GM18517 (cell line): Measurements from ENCODE around the gene CCL3.
A peak's percentile ranks its signal among the peaks of the same experiment; 100 is the strongest.
"Not testable (repeated sequence)": the region's sequence is repeated elsewhere in the genome, so short reads cannot be mapped to it uniquely, and the experiment has no call there.

ENCODE experiments used
- ATAC-seq: cut with Tn5 transposase; IDR thresholded peaks from one replicate; pipeline ENCODE4 v1.9.1; 2021; ENCODE audit warnings: mild to moderate bottlenecking, moderate library complexity; ENCODE audit not compliant: unreplicated experiment

CCL3 gene

DNA sequence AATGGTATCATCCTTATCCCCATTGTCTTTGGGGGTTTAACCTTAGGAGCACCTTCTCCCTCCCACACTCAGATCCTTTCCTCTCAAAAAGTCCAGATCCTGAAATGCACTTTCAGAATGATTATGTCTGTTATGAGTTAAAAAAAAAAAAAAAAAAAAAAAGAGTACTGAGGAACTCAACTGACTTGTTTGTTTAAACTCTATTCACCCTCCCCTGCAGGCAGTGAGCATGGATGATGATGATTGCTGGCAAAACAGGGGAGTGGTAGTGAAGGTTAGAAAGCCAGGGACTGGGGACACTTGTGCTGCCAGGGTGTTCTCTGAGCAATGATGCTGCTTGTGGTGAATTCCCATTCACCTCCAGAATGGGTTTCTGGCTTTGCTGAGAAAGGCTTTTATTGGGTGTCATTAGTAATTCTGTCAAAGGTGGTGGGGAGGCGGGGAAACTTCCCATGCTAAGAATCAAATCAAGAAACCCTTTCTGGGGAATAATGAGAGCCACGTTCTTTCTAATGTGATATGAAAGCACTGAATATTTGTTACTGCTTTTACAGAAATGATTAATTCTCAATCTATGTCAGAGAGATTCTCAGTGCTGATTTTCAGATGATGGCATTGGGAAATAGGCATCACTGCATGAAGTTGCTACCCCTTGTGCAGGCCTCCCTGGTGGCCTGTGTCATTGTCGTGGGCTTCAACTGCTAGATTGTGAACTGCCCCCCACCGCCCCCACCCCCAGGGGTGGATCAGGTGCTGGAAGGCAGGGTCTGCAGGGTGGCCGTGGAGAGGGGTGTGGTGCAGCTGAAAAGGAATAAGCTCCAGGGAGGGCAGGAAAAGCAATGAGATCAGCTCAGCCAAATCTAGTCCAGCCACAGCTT lies 27.8 kb upstream of the CCL3 start:
- no peak for ATAC-seq

DNA sequence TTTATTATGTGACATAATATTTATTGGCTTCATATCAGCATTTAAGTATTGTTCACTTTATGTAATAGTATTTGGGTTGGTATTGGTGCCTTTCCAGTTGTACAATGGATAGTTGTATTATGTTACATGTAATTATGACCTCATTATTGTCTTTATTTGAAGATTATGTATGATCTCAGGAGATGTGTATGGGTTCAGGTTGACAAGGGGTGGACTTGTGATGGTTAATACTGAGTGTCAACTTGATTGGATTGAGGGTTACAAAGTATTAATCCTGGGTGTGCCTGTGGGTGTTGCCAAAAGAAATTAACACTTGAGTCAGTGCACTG lies 25.7 kb upstream of the CCL3 start:
- ATAC-seq, result not testable (repeated sequence)

DNA sequence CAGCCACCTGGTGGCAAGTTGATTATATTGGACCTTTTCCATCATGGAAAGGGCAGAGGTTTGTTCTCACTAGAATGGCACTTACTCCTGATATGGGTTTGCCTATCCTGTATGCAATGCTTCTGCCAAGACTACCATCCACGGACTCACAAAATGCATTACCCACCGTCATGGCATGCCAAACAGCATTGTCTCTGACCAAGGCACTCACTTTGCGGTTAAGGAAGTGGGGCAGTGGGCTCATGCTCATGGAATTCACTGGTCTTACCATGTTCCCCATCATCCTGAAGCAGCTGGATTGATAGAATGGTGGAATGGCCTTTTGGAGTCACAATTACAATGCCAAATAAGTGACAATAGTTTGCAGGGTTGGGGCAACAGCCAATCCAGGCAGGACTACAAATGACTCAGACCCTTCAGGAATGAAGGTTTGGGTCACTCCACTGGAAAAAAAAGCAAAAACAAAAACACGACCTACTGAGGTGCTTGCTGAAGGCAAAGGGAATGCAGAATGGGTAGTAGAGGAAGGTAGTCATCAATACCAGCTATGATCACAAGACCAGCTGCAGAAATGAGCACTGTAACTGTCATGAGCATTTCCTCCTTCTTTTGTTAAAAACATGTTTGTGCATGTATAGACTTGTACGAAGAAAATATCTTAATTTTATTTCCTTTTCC lies 25.2 kb upstream of the CCL3 start:
- ATAC-seq, result not testable (repeated sequence)

DNA sequence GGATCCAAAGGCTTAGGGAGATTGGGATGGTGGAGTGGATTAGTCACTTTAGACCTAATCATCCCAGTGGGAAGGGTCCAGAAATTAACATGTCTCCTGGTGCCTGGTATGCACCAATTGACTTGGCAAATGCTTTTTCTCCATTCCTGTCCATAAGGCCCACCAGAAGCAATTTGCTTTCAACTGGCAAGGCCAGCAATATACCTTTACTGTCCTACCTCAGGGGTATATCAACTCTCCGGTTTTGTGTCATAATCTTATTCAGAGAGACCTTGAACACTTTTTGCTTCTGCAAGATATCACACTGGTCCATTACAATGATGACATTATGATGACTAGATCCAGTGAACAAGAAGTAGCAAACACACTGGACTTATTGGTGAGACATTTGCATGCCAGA lies 23.2 kb upstream of the CCL3 start:
- not testable (repeated sequence) for ATAC-seq

DNA sequence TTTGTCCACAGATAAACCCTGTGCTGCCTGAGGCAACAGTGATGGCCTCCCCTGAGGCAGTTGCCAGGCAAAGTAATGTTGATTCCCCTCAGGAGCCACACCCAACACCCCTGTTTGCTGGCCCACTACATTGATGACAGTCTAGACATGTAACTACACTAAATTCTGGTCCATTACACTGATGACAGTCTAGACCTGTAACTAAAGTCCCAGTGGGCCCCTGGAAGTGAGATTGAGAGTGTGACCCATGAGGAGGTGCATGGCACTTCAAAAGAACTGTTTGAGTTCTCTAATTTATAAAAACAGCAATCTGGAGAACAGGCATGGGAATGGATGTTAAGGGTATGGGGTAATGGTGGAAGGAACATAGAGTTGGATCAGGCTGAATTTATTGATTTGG lies 22.6 kb upstream of the CCL3 start:
- no peak for ATAC-seq

- no peak for ATAC-seq
These were observed 21.1 kb upstream of the CCL3 start for GRCh38 chr17:36111068-36111490.

DNA sequence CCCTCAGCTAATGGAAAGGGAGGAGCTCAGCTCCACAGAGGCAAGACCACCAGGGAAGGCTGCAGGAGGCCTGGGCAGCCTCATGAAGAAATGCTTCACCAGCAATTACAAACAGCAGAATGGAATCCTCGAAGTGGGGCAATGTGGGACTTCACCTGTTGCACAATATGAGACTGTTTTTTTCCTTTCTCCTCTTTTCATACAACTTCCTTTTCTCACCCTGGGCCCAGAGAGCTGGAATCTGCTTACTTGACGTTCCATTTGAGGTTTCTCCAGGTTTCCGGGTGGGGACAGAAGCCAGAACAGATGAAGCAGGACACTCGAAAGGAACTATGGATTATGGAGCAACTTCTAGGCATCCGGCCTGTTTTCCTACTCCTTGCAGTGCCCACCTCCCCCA lies 18.3 kb upstream of the CCL3 start:
- not testable (repeated sequence) for ATAC-seq

DNA sequence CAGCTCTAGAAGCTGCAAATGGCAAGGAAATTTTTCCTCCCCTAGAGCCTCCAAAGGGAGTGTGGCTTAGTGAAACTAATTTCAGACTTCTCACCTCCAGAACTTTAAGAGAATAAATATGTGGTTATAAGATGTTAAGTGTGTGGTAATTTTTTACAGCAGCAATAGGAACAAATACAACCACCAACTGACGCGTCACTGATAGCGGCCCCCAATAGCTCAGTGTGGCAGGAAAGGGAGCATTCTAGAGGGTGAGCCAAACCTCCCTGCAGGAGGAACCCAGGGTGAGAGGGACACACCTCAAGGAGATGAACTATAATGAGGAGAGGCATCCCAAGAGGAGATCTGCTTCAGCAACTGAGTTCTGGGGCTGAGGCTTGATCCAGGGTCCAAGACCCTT lies 17.7 kb upstream of the CCL3 start:
- no peak for ATAC-seq

DNA sequence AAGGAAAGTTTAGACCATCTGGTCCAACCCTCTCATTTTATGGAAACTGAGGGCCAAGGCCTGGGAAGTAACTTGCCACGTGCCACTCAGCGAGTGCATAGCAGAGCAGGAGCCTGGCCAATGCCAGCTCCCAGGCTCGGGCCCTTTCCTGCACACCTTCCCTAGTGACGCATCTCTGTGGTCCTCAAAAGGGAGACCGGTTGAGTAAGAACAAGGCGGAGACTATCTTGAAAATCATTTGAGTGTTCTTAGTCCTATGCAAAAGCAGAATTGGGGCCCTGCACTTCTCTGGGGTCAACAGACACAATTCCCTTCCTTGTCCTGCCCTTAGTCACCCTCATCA lies 16.5 kb upstream of the CCL3 start:
- ATAC-seq, result no peak

DNA sequence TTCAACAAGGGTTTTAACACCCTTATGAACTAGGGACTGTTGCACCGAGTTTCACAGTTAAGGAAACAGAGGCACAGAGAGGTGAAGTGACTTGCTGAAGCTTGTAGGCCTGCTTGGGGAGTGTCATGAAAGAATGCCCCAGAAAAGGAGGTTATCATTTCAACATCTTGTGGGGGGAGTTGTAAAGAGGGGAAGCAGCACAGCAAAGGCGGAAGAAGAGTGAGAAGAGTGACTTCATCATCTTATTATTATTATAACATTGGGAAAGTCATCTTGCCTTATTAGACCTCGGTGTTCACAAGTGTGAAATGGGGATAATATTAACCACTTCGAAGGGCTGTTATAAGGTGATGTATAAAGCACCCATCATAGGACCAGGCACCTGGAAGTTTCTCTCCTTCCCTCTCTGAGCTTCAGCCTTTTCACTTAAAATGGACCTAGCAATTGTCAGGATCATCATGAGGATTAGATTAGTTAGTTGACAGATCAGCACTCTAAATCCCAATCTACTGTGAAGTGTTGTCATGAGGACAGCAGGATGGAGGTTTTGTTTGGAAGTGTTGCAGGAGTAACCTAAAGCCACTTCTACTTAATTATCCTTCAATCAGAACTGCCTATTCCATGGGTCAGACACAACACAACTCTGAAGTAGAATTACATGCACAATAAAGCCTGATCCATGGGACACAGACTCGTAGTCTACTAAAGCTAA lies 16.0 kb upstream of the CCL3 start:
- no peak for ATAC-seq

DNA sequence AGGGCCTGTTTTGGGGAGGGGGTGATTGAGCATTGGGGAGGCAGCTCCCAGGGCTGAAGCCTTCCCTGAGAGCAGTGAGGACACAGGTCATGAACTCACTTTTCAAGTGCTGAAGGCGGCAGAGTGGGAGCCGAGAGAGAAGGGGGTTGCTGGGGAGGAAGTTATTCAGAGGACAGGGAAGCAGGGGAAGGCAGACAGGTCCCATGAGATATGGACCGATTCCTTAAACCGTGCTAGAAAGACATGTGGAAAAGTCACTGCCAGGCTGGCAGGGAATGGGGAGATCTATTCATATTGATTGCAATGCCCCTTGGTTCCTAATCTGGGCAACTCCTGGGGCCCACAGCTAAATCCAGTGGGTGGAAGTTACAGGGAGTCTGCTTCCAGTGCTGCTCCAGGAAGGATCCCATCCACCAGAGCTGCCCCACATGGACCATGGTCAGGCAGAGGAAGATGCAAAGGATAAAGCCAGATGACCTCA lies 14.8 kb upstream of the CCL3 start:
- ATAC-seq, result no peak

DNA sequence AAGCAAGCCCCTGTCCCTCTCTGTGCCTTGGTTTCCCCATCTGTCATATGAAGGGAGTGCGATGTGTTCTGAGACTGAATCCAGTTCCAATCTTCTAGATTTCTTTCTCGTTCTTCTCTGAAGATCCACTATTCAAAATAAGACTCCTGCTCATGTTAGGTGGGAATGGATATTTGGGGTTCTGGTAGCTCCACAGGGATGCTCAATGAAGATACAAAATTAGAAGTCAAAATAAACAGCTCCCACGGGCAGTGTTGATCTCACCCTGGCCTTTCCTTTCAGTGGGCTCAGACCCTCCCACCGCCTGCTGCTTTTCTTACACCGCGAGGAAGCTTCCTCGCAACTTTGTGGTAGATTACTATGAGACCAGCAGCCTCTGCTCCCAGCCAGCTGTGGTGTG lies 14.3 kb upstream of the CCL3 start:
- ATAC-seq, result not testable (repeated sequence)

GRCh38 chr17:36103401-36103975 lies 13.5 kb upstream of the CCL3 start, which contains the start of gene CCL4:
TSS of gene CCL4 (plus strand) at chr17:36103827. CDS start at chr17:36103906, 79 bp downstream.
- peak; percentile 73 for ATAC-seq

DNA sequence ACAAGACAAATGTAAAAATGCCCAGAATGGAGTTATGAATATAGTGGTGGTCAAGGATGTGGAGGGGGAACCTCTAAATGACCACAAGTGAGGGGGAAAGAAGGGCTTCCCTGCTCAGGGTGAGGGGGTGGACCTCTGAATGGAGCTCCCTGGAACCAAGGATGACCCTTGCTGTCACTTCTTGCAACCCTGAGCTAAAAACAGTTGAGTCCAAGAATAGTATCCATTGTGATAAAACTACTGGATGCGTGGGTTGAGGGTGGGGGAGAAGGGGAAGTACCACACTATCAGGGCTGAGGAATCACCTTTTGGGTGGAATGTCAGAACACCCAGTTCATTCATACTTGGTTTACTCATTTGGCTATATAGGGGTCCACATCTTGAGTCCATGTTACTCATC lies 9.1 kb upstream of the CCL3 start:
- ATAC-seq, result not testable (repeated sequence)

- ATAC-seq, result no peak
These were observed 6.0 kb upstream of the CCL3 start for GRCh38 chr17:36095992-36096391.

DNA sequence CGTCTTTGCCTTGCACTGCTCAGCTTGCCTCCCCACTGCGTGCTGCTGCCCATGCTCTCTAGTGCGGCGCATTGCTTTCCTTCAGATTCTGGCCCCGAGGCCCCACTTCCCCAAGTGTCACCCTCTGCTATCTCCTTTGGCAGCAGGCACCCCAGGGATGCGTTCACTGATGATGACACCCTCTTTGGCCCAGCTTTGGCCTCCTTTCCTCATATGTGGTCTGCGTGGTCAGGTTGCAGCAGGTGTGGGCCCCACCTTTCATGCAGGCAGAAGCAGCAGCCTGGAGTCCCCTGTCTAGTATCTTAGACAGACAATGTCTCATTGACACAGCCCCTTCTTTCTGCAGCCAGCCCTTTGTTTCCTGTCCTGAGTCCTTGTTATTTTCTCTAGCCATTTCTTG lies 4.8 kb upstream of the CCL3 start:
- ATAC-seq, result no peak

- no peak for ATAC-seq
These were observed 4.3 kb upstream of the CCL3 start for GRCh38 chr17:36094232-36094631.

DNA sequence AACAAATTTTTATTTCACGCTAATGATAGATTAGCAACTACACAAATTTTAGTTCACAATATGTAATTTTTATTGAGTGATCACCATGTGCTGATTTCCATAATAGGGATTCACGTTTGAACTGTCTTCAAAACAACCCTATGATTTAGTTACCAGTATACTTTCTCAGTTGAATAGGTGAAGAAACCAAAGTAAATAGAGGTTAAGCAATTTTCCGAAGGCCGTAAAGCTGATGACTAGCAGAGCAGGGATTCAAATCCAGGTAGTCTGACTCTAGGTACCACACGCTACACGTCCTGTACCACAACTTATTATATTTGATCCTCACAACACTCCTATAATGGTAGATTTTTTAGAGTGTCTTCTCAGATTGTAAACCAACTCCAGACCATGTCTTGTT lies 2.8 kb upstream of the CCL3 start:
- not testable (repeated sequence) for ATAC-seq

DNA sequence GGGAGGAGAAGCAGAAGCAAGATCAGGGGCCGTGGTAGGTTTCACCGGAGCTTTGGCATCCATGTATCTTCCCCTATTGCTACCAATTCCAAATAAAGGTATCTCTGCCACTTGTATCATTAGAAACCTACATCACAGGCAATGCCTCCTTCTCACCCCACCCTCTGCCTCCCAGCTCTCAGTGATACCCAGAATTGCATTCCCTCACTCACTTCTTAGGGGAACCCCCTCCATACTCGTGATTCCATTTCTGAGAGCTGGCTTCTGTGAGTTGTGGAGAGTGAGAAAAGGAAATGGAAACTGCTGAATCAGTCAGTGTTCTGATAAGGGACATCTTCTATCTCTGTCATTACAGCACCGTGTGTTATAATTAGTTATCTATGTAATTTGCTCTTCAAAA lies 2.3 kb upstream of the CCL3 start:
- no peak for ATAC-seq

DNA sequence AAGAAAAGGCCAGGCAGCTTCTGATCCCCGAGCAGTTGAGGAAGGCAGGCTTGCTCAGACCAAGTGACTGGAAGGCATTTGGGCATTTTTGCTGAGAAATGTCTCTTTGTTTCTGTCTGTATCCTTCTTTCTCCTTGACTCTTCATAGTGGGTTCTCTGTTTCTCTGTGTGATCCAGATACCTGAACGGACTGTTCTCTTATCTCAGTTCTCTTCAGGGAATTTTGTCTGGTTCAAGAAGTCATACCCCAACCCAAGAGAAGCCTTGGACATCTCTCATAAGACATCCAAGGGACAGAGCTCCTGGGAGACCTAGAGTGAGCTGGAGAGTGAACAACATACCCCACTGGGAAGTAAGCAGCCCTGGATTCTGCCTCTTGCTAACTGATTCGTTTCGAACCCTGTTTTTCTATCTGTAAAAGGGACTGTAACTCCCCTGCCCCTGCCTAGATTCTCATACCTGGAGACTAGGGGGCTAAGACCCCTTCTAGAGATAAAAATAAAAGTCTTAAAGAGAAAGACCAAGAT lies 541 bp downstream of the CCL3 start:
- no peak for ATAC-seq
